Measurements from ENCODE around the gene CUL4A.

GRCh38 chr13:113232208-113233003, 23.0 kb downstream of the CUL4A start:
- no peak for TF ChIP-seq POLR2A (IDR thresholded peaks at IDR 0.05)
- no peak for TF ChIP-seq CTCF (IDR thresholded peaks at IDR 0.05)
